PC-3 (cell line): ENCODE measurements around the gene NAP1L1. TPM values are rescaled to one million over a fixed set of nuclear protein-coding genes. Genes with fewer than 3 reads are reported as not detected.

Experiments
- ATAC-seq: fragments of 200-7000 bp; cut with Tn5 transposase; 2 replicates; pipeline ENCODE4 v1.9.1; 2020; ENCODE audit warnings: mild to moderate bottlenecking, moderate library complexity
- BruUV-seq: library from RNA; stranded (reverse); fragments of 400-500 nt; replicated peaks from 2 replicates; lab custom pipeline; 2021; lab: Mats Ljungman, UMichigan
- CTCF ChIA-PET: fragments of 300-600 bp; sonication (Branson Sonifier 250); formaldehyde crosslinking; loops from one replicate; lab custom pipeline; 2022; ENCODE audit warnings: antibody characterized with exemption; lab: Charles Lee
- POLR2A ChIA-PET: fragments of 300-600 bp; sonication (Branson Sonifier 250); formaldehyde crosslinking; loops from one replicate; lab custom pipeline; 2022; ENCODE audit warnings: antibody characterized with exemption; ENCODE audit not compliant: unreplicated experiment; lab: Charles Lee
- DNase-seq: peaks from one replicate; pipeline ENCODE4 v3.0.0-alpha.2; 2015
- H2AFZ ChIP-seq: fragments of 300-600 bp; sonication (generic); 2 replicates; pipeline ENCODE4 v1.6.0; 2016; ENCODE audit warnings: antibody characterized with exemption, low read length
- H3F3A ChIP-seq: fragments of 300-600 bp; sonication (generic); one replicate; pipeline ENCODE4 v1.6.0; 2017; ENCODE audit warnings: antibody characterized with exemption, low read length, control low read depth, mild to moderate bottlenecking; ENCODE audit not compliant: unreplicated experiment
- H3K27ac ChIP-seq: fragments of 300-600 bp; sonication (generic); 2 replicates; pipeline ENCODE4 v1.5.1; 2016; ENCODE audit warnings: mild to moderate bottlenecking, low read length
- H3K27me3 ChIP-seq: fragments of 300-600 bp; sonication (generic); 2 replicates; pipeline ENCODE4 v1.6.1; 2016; ENCODE audit warnings: low read length, mixed read lengths
- H3K36me3 ChIP-seq: fragments of 300-600 bp; sonication (generic); 2 replicates; pipeline ENCODE4 v1.6.1; 2016; ENCODE audit warnings: low read depth, mixed run types, low read length, mixed read lengths
- H3K4me1 ChIP-seq: fragments of 300-600 bp; sonication (generic); 2 replicates; pipeline ENCODE4 v1.5.1; 2016; ENCODE audit warnings: low read length; ENCODE audit not compliant: insufficient read depth
- H3K4me2 ChIP-seq: fragments of 300-600 bp; sonication (generic); 2 replicates; pipeline ENCODE4 v1.6.0; 2016; ENCODE audit warnings: low read length
- H3K4me3 ChIP-seq: fragments of 300-600 bp; sonication (generic); 2 replicates; pipeline ENCODE4 v1.5.1; 2016; ENCODE audit warnings: mild to moderate bottlenecking, low read length, mixed read lengths
- H3K79me2 ChIP-seq: fragments of 300-600 bp; sonication (generic); 2 replicates; pipeline ENCODE4 v1.6.1; 2017; ENCODE audit warnings: low read length, mixed read lengths
- H3K9ac ChIP-seq: fragments of 300-600 bp; sonication (generic); 2 replicates; pipeline ENCODE4 v1.6.0; 2016; ENCODE audit warnings: mild to moderate bottlenecking, low read length
- H3K9me2 ChIP-seq: fragments of 300-600 bp; sonication (generic); replicated peaks from 2 replicates; pipeline ENCODE4 v1.6.1; 2016; ENCODE audit warnings: mixed run types, low read length, mixed read lengths
- H3K9me3 ChIP-seq: fragments of 300-600 bp; sonication (generic); 2 replicates; pipeline ENCODE4 v1.6.1; 2016; ENCODE audit warnings: low read length, mixed read lengths
- H4K20me1 ChIP-seq: fragments of 300-600 bp; sonication (generic); 2 replicates; pipeline ENCODE4 v1.6.1; 2016; ENCODE audit warnings: low read length, mixed read lengths
- CTCF ChIP-seq: fragments of 300-600 bp; sonication (generic); conservative IDR thresholded peaks from 2 replicates; pipeline ENCODE4 v1.5.1; 2017; ENCODE audit warnings: antibody characterized with exemption, low read depth, mild to moderate bottlenecking, low read length
- EZH2 ChIP-seq: fragments of 300-600 bp; sonication (generic); IDR thresholded peaks from one replicate; pipeline ENCODE4 v1.6.1; 2017; ENCODE audit warnings: antibody characterized with exemption, mild to moderate bottlenecking, low read length; ENCODE audit not compliant: unreplicated experiment
- EZH2phosphoT487 ChIP-seq: fragments of 300-600 bp; sonication (generic); IDR thresholded peaks from 2 replicates; pipeline ENCODE4 v1.6.1; 2018; ENCODE audit warnings: mild to moderate bottlenecking, antibody characterized with exemption, low read length, borderline replicate concordance
- intact Hi-C: fragments of 100-400 bp; cut with micrococcal nuclease; formaldehyde crosslinking; loops from 2 replicates; pipeline ENCODE4 v1.9.0; 2023
- total RNA-seq: library from RNA; depleted of rRNA; stranded (reverse); fragments of >200 nt; gene quantifications from 2 replicates; pipeline ENCODE4 v1.2.3, GENCODE V29; 2014

NAP1L1 gene
- total RNA-seq, 1 experiment from 2014 or later, result 200 TPM

- Histone ChIP-seq H3K9me2 (no peaks in the 10 kb centered on the region), H3K9me3 (no peaks in the 10 kb centered on the region), H4K20me1 (peaks cover 85% of the 10 kb centered on the region), H3K4me1 (no peaks in the 10 kb centered on the region), H3K79me2 (peaks cover 100% of the 10 kb centered on the region), H3K4me3 (no peak overlapping the region), H3K27me3 (no peaks in the 10 kb centered on the region), H3K27ac (no peak overlapping the region), H3K9ac (no peak overlapping the region), H3K4me2 (no peak overlapping the region), H3F3A (no peaks in the 10 kb centered on the region), H3K36me3 (peaks cover 67% of the 10 kb centered on the region), H2AFZ (no peak overlapping the region)
- no peak for DNase-seq
- TF ChIP-seq CTCF (no peak), EZH2phosphoT487 (no peak), EZH2 (no peak)
- POLR2A ChIA-PET, result no interaction called here
- BruUV-seq, result no TSS peak
- no peak for ATAC-seq
- CTCF ChIA-PET, result no interaction called here
- intact Hi-C loops, result no loop called here
Measured at GRCh38 chr12:76074701-76075336, 9.7 kb downstream of the NAP1L1 start.

- POLR2A ChIA-PET, result no interaction called here
- ATAC-seq (no peak), DNase-seq (no peak)
- H3K4me3 ChIP-seq, result no peak overlapping the region
- no peaks in the 10 kb centered on the region for H3K9me2 ChIP-seq
- no peaks in the 10 kb centered on the region for H3K27me3 ChIP-seq
- intact Hi-C loops, result no loop called here
- no peaks in the 10 kb centered on the region for H3K4me1 ChIP-seq
- TF ChIP-seq EZH2phosphoT487 (no peak), EZH2 (no peak), CTCF (no peak)
- H3K79me2 ChIP-seq, result peaks cover 100% of the 10 kb centered on the region
- no peak overlapping the region for H3K9ac ChIP-seq
- H3F3A ChIP-seq, result no peaks in the 10 kb centered on the region
- H4K20me1 ChIP-seq, result peaks cover 82% of the 10 kb centered on the region
- H2AFZ ChIP-seq, result no peak overlapping the region
- H3K4me2 ChIP-seq, result no peak overlapping the region
- H3K9me3 ChIP-seq, result no peaks in the 10 kb centered on the region
- peaks cover 66% of the 10 kb centered on the region for H3K36me3 ChIP-seq
- BruUV-seq, result TSS peak; percentile 4
- no peak overlapping the region for H3K27ac ChIP-seq
- CTCF ChIA-PET, result no interaction called here
Measured at GRCh38 chr12:76073561-76073960, 10.9 kb downstream of the NAP1L1 start.

GRCh38 chr12:76072568-76072967, 11.9 kb downstream of the NAP1L1 start:
- Histone ChIP-seq H3K27ac (no peak overlapping the region), H3K4me2 (no peak overlapping the region), H2AFZ (no peak overlapping the region), H3K4me1 (no peaks in the 10 kb centered on the region), H3F3A (no peaks in the 10 kb centered on the region), H3K4me3 (no peak overlapping the region), H3K36me3 (peaks cover 69% of the 10 kb centered on the region), H3K79me2 (peaks cover 100% of the 10 kb centered on the region), H3K9me3 (no peaks in the 10 kb centered on the region), H3K27me3 (no peaks in the 10 kb centered on the region), H3K9ac (no peak overlapping the region), H4K20me1 (peaks cover 78% of the 10 kb centered on the region), H3K9me2 (no peaks in the 10 kb centered on the region)
- CTCF ChIA-PET, result no interaction called here
- intact Hi-C loops, result no loop called here
- TF ChIP-seq EZH2phosphoT487 (no peak), EZH2 (no peak), CTCF (no peak)
- POLR2A ChIA-PET, result interaction anchor here (0.6 kb wide), 1 partner anchor 97 kb away, joined by 7 read pairs; no protein-coding TSS in a partner anchor
- no peak for ATAC-seq
- no peak for DNase-seq
- no TSS peak for BruUV-seq
